Retina (tissue), 1 donor: ENCODE measurements around the gene TPD52L1.
"Not testable (repeated sequence)": the region's sequence is repeated elsewhere in the genome, so short reads cannot be mapped to it uniquely, and the experiment has no call there.

ENCODE experiments used
- DNase-seq: peaks from one replicate; pipeline ENCODE4 v3.0.0-alpha.2; 2016

Gene TPD52L1

GRCh38 chr6:125144822-125145221 is 8.8 kb upstream of the TPD52L1 start:
- DNase-seq, result no peak

GRCh38 chr6:125149256-125150144 is 4.1 kb upstream of the TPD52L1 start:
- no peak for DNase-seq

DNA sequence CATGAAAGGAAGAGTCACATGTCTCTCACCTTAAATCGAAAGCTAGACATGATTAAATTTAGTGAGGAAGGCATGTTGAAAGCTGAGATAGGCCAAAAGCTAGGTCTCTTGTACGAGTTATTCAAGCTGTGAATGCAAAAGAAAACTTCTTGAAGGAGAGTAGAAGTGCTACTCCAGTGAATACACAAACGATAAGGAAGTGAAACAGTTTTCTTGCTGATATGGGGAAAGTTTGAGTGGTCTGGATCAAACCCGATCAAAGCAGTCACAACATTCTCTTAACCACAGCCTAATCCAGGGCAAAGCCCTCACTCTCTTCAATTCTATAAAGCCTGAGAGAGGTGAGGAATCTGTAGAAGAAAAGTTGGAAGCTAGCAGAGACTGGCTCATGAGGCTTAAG is 1.9 kb upstream of the TPD52L1 start:
- no peak for DNase-seq

- DNase-seq, result no peak
These were observed 666 bp downstream of the TPD52L1 start for GRCh38 chr6:125154118-125154760.

DNA sequence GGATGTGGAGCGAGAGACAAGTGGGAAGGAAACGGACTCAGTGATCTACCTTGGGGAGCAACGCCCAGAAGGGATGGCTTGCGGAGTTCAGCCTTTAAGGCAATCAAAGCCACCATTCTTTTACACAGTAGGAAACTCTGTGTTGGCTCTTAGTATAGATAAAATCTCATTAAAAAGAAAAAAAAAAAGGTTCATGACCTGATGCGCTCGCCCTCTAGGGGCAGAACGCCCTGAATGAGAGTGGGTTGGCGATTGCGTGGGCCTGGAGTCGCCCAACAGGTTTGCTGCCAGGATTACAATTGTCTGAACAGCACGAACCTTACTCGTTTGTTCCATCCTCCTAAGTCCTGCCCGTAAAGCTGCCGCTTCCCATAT is 1.2 kb downstream of the TPD52L1 start:
- DNase-seq, result peak; percentile 57

- DNase-seq, result no peak
These were observed 1.8 kb downstream of the TPD52L1 start for GRCh38 chr6:125155344-125155743.

- no peak for DNase-seq
These were observed 2.9 kb downstream of the TPD52L1 start for GRCh38 chr6:125156496-125156895.

DNA sequence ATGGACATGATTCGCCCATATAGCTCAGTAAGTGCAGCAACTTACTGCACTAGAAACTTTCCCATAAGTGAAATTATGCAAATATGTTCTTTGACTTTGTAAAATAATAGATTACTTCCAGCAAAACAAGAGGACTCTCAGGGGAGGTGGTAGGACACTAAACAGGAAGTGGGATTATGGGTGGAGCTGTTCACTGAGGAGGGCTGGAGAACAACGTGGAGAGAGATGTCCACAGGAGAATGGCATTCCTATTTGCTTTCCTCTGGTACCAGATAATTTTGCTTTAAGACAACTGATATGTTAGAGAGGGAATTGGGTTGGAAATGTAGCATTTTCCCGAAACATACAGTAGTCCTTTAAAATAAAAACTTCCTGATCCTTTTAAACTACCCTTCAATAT is 3.7 kb downstream of the TPD52L1 start:
- DNase-seq, result no peak

GRCh38 chr6:125157725-125158124 is 4.2 kb downstream of the TPD52L1 start:
- no peak for DNase-seq

- not testable (repeated sequence) for DNase-seq
These were observed 9.8 kb downstream of the TPD52L1 start for GRCh38 chr6:125163339-125163738.

DNA sequence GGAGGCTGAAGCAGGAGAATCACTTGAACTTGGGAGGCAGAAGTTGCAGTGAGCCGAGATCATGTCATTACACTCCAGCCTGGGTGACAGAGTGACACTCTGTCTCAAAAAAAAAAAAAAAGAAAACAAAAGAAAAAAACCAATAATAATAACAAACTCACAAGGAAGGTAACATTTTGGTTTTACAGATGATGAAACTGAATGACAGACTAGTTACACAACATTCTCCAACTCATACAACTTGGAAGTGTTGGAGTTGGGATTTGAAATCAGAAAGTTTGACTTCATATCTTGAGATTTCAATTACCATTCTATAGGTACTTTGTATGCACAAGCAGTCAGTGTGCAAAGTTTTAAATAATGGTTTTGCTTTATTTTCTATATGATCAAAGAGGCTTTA is 10.2 kb downstream of the TPD52L1 start:
- no peak for DNase-seq

DNA sequence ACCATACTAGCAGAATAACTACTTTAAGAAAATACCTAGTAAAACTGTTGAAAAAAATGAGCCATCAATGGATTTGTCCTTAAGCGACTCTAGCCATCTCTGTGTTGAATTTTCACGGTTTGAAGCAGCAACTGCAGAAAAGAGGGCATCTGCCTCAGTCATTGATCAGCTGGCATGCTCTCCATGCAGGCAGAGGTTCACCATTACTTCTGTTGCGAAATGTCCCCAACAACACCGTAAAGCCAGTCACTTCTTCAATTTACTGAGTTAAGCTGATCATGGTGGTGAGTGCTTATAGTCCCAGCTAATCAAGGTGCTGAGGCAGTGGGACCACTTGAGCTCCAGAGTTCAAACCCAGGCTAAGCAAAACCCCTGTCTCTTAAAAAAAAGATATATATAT is 11.1 kb downstream of the TPD52L1 start:
- DNase-seq, result no peak

- DNase-seq, result no peak
These were observed 11.7 kb downstream of the TPD52L1 start for GRCh38 chr6:125165256-125165655.

GRCh38 chr6:125165776-125166175 is 12.2 kb downstream of the TPD52L1 start:
- DNase-seq, result no peak

DNA sequence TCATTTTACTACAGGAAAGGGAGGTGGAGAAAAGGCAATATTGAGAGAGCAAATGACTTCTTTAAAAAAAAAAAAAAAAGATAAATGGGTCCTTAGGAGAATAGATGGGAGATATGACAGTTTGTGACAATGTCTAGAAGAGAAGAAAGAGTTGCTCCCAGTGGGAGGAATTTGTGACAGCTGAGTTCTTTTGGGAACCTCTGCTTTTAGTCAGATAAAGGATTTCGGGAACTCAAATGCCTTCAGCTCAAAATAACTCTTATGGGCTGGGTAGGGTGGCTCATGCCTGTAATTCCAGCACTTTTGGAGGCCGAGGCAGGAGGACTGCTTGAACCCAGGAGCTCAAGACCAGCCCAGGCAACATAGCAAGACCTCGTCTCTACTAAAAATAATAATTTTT is 13.1 kb downstream of the TPD52L1 start:
- DNase-seq, result no peak

DNA sequence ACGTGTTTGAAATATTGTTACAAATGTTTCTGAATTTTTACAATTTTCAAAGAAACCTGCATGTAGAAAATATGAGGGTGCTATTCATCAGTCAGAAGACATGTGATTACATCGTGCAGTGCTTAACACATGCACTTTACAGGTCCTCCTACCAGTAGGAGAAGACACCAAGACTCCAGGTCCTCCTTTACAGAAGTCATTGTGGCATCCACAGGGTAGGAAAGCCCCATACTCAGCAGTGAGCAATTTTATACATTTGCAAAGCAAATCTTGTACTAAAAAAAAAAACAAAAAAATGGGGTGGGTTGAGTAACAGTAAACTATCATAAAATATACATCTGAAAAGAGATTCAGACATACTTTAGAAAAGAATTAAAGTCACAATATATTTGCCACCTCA is 14.0 kb downstream of the TPD52L1 start:
- no peak for DNase-seq

DNA sequence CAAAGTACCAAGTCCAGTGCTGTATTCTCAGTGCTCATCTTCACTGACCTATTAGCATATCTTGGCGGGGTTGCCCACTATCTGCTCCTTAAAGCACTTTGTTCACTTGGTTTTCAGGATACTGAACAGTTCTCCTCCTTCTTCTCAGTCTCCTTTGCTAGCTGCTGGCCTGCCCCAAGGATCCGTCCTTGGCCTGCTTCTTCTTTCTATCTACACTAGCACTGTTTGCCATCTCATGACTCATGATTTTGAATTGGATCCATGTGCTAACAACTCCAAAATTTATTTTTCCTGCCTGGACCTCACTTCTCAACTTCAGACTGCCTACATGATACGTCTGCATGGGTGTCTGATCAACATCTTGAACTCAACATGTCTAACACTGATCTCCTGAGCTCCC is 15.5 kb downstream of the TPD52L1 start:
- DNase-seq, result no peak

GRCh38 chr6:125169522-125169921 is 15.9 kb downstream of the TPD52L1 start:
- no peak for DNase-seq

DNA sequence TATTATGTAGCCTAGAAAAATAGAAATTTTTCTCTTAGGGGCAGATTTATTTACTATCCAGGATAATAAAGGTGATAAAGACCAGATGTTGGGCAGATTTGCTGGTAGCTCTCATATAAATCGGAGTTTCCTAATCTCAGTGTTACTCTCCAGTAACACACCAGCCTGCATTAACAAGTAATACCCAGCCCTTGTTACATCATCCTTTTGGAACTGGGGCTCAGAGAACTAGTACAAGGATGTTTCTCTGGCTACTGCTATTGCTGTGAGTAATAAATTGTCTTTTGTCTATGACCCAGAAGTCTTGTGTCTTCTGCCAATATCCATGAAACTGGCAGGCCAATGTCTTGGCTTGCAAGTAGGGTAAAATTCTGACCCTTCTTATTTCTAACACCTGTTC is 16.8 kb downstream of the TPD52L1 start:
- DNase-seq, result no peak

DNA sequence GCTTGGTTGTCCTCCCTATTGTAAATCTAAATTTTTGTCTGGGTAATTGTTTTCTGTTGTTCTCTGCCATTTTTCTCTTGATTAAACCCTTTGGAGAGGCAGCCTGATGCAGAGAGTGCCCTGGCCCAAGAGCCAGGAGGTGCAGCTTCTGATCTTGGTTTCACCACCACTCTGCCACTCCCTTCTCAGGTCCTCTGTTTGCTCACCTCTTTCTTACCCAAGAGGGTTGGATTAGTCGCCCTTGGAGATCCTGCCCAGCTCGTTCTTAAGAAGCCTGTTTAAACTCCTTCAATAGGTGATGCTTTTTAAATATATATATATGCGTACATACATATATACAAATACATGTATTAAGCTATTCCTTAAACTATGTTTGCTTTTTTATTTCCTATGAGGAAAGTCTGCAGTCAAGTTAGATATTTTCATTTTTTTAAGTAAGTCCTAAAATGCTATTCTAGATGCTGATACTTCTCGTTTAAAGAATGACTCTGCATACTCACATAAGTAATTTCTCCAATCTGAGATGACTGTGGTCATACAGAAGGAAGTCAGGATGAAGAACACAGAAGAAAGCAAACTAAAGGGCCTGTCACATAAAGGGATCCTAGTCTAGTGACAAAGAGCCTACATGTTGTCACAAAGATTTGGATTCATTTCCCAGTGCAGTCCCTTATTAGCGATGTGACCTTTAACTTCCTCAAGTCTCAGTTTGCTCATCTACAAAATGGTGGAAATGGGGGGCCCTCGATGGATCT is 19.9 kb downstream of the TPD52L1 start:
- DNase-seq, result no peak

- DNase-seq, result no peak
These were observed 21.1 kb downstream of the TPD52L1 start for GRCh38 chr6:125174626-125175025.

DNA sequence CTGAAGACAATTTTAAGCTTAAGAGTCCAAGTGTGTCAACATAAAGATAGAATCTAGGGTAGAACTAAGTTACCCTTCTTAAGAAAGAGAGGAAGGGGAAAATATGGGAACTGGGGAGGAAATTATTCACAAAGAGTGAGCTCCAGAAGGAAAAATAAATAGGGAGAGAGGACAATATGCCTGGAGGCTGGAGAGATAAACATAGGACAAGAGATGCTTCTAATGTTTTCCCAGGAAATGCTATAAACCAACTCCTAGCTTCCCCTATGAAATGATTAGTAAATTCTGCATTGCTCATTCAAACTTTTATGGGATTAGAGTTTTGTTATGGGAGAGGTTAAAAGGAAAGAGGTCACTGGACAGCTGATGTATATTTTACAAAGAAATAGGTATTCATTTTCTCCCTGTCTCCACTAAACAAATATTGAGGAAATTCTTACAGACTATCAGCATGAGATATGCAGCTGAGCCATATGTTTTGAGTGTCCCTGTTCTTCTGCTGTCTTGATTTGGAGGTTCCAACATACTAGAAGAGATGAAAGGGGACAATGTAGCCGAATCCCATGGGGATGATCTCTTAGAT is 22.0 kb downstream of the TPD52L1 start:
- no peak for DNase-seq

DNA sequence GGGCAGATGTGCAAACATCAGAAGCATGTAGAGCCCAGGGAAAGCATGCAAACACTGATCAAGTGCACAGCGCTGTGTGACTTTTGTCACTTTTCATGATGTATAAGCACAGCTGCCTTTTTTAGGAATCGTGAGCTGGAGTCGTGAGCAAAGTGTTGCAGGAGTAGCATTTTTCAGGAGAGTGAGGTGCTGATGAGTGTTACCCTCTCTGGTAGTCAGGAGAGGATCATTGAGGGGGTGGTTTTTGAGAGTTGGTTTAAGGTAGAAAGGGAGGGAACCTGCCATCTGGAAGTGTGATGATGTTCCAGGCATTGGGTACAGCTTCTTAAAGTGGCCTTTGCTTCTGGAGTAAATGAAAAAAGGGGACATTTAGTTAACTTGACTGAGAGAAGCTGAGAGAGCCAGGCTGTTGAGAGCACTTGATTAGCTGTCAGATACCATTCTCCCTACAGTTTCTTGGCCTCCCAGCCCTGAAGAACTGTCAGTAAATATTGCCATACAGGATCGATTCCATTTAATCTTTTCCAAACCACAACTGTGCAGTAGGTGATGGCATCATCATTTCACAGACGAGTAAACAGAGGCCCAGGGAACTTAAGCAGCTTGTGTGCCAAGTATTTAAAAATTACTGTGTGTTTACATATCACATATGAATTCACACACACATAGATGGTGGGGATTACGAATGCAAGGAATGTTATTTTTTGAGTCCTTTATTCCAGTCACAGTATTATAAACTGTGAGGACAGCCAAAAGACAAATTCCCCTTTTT is 28.9 kb downstream of the TPD52L1 start:
- DNase-seq, result no peak
